Measurements from ENCODE around the gene PGAM2. TPM values are rescaled to one million over a fixed set of nuclear protein-coding genes. Genes with fewer than 3 reads are reported as not detected.

The PGAM2 gene
- total RNA-seq, 1 experiment from 2014 or later, result 8.7 TPM

GRCh38 chr7:44058759-44059218, 6.6 kb downstream of the PGAM2 start:
- no peak overlapping the region for H3K4me3 Mint-ChIP-seq
- Histone ChIP-seq H4K91ac (ENCODE audit: insufficient read length, low read depth, low read length) (no peak overlapping the region), H3K4me2 (ENCODE audit: insufficient read depth, insufficient read length, low read length) (no peak overlapping the region), H2BK20ac (ENCODE audit: low read depth, low read length, poor library complexity, severe bottlenecking) (no peak overlapping the region), H3K4me1 (ENCODE audit: insufficient read depth, low read length) (no peaks in the 10 kb centered on the region; the same call in 1 of the 2 replicates), H4K20me1 (ENCODE audit: control insufficient read depth, insufficient read depth, insufficient read length) (no peaks in the 10 kb centered on the region), H3K18ac (ENCODE audit: insufficient read length, low read depth, low read length) (no peak overlapping the region), H3K9ac (ENCODE audit: extremely low read depth, insufficient read length, low read length) (no peak overlapping the region), H3T11ph (ENCODE audit: low read length) (no peak overlapping the region), H3K9me3 (ENCODE audit: control insufficient read depth, low read depth, low read length) (no peaks in the 10 kb centered on the region), H4K8ac (replicated peaks; ENCODE audit: insufficient read length, low read depth, low read length) (no peak overlapping the region), H3K23ac (ENCODE audit: insufficient read length, low read depth, low read length) (no peak overlapping the region), H3K79me2 (ENCODE audit: insufficient read depth, low read length) (no peaks in the 10 kb centered on the region), H2BK5ac (ENCODE audit: insufficient read length, low read length) (no peak overlapping the region), H2BK120ac (ENCODE audit: low read depth, low read length, poor library complexity, severe bottlenecking) (no peak overlapping the region), H3K79me1 (ENCODE audit: insufficient read depth, low read depth, low read length, poor library complexity, severe bottlenecking) (no peaks in the 10 kb centered on the region), H2BK12ac (ENCODE audit: insufficient read length, low read depth, low read length) (no peak overlapping the region), H2AFZ (ENCODE audit: low read length) (no peak overlapping the region), H3K27ac (ENCODE audit: insufficient read length, low read depth, low read length) (no peak overlapping the region), H3K27me3 (ENCODE audit: insufficient read depth, low read length) (no peaks in the 10 kb centered on the region), H2BK15ac (ENCODE audit: low read depth, low read length) (no peak overlapping the region), H4K5ac (ENCODE audit: insufficient read length, low read depth, low read length) (no peak overlapping the region), H3K4ac (ENCODE audit: low read depth, low read length) (no peak overlapping the region), H3K23me2 (ENCODE audit: insufficient read length, low read depth, low read length, poor library complexity, severe bottlenecking) (no peaks in the 10 kb centered on the region), H3K56ac (ENCODE audit: insufficient read length, low read depth, low read length) (no peak overlapping the region), H2AK5ac (ENCODE audit: insufficient read length, low read length) (no peak overlapping the region), H3K14ac (ENCODE audit: insufficient read depth, low read length) (no peak overlapping the region)
- H3K27me3 Mint-ChIP-seq (ENCODE audit: low read depth), result no peaks in the 10 kb centered on the region
- TF ChIP-seq CTCF (conservative IDR thresholded peaks at IDR 0.05), result no peak
- H3K9me3 Mint-ChIP-seq, result no peaks in the 10 kb centered on the region; a peak in 2 of 5 replicates
- H3K36me3 Mint-ChIP-seq (ENCODE audit: insufficient read depth in 1 of 3, low read depth in 3 of 3), result peaks cover 16 to 66% (median 44%) of the 10 kb centered on the region in 3 experiments; a peak in 6 of 7 replicates
- H3K27ac Mint-ChIP-seq, result no peak overlapping the region
- WGBS (ENCODE audit: extremely low coverage, insufficient read length, low lambda C conversion rate), result no CpG with 5 or more reads among the region's 7 CpGs
- H3K4me1 Mint-ChIP-seq, result peaks cover 5 to 7% of the 10 kb centered on the region in 2 experiments
- DNase-seq, result no peak

Measured in H9 (cell line).